K562 (cell line): Measurements from ENCODE around the gene CYP4F3.

Source experiments
- EZH2 ChIP-seq: IDR thresholded peaks from 2 replicates; pipeline ENCODE4 v1.6.1; 2012; ENCODE audit warnings: low read depth, mild to moderate bottlenecking, inconsistent platforms, low read length, borderline replicate concordance
- HDAC2 ChIP-seq: fragments of 450-650 bp; IDR thresholded peaks from 2 replicates; pipeline ENCODE4 v1.6.1; 2016; ENCODE audit warnings: mild to moderate bottlenecking
- MLLT1 ChIP-seq, 2 experiments: fragments of 450-650 bp; IDR thresholded peaks; 2 replicates each; pipeline ENCODE4 v1.6.1; 2016
- POLR2A ChIP-seq: fragments of 450-650 bp; conservative IDR thresholded peaks from 2 replicates; pipeline ENCODE4 v1.6.1; 2016
- TF ChIP-seq, protein P1 (sequence below): sonication (generic); formaldehyde crosslinking; IDR thresholded peaks from 2 replicates; pipeline ENCODE4 v1.8.1; 2022; ENCODE audit warnings: missing genetic modification reagents

DNA sequence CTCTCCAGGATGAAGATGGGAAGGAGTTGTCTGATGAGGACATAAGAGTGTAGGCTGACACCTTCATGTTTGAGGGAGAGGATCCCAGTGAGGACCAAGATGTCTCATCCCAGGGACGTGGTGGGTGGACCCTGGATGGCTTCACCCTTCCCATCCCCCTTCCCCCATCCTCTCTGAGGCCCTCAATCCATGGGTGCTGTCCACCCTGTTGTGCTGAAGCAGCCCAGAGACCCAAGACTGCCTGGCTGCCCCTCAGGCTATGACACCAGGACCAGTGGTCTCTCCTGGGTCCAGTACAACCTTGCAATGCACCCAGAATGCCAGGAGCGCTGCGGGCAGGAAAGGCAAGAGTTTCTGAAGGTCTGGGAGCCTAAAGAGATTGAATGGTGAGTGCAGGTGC lies 28.7 kb downstream of the CYP4F3 start:
- TF ChIP-seq POLR2A = no peak
- TF ChIP-seq MLLT1 (IDR thresholded peaks at IDR 0.05) = no peak
- TF ChIP-seq, protein P1, sequence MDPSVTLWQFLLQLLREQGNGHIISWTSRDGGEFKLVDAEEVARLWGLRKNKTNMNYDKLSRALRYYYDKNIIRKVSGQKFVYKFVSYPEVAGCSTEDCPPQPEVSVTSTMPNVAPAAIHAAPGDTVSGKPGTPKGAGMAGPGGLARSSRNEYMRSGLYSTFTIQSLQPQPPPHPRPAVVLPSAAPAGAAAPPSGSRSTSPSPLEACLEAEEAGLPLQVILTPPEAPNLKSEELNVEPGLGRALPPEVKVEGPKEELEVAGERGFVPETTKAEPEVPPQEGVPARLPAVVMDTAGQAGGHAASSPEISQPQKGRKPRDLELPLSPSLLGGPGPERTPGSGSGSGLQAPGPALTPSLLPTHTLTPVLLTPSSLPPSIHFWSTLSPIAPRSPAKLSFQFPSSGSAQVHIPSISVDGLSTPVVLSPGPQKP (CRISPR knock-in tag) = no peak
- TF ChIP-seq EZH2 = no peak
- TF ChIP-seq HDAC2 = no peak
